Stimulated activated CD4-positive, alpha-beta T cell treated with anti-CD3 and anti-CD28 coated beads, Interleukin-4, amount 100 ng/mL, for 24 hours (primary cell): ENCODE results near the gene RAB3GAP2.
"Not testable (repeated sequence)": the region's sequence is repeated elsewhere in the genome, so short reads cannot be mapped to it uniquely, and the experiment has no call there.

Experiments used
- DNase-seq: peaks from one replicate; pipeline ENCODE4 v3.0.0-alpha.2; 2020

The RAB3GAP2 gene

GRCh38 chr1:220272047-220272840 lies at the start of gene RAB3GAP2:
Gene RAB3GAP2, minus strand, starts transcription at chr1:220272453. Its CDS starts 116 bp downstream, at chr1:220272337.
- DNase-seq: peak; percentile 97

GRCh38 chr1:220321758-220322157 lies 49.5 kb upstream of the RAB3GAP2 start:
- DNase-seq: no peak

- DNase-seq: no peak
Measured at GRCh38 chr1:220320709-220321108, 48.5 kb upstream of the RAB3GAP2 start.

- DNase-seq: no peak
Measured at GRCh38 chr1:220318673-220319072, 46.4 kb upstream of the RAB3GAP2 start.

- DNase-seq: no peak
Measured at GRCh38 chr1:220317161-220317560, 44.9 kb upstream of the RAB3GAP2 start.

GRCh38 chr1:220316305-220316704 lies 44.1 kb upstream of the RAB3GAP2 start:
- no peak for DNase-seq

- no peak for DNase-seq
Measured at GRCh38 chr1:220315070-220315839, 43.0 kb upstream of the RAB3GAP2 start.

- DNase-seq: no peak
Measured at GRCh38 chr1:220313576-220313975, 41.3 kb upstream of the RAB3GAP2 start.

GRCh38 chr1:220310147-220310546 lies 37.9 kb upstream of the RAB3GAP2 start:
- not testable (repeated sequence) for DNase-seq

GRCh38 chr1:220307607-220308006 lies 35.4 kb upstream of the RAB3GAP2 start:
- no peak for DNase-seq

GRCh38 chr1:220306339-220306738 lies 34.1 kb upstream of the RAB3GAP2 start:
- no peak for DNase-seq

GRCh38 chr1:220303871-220304270 lies 31.6 kb upstream of the RAB3GAP2 start:
- DNase-seq: no peak

- DNase-seq: no peak
Measured at GRCh38 chr1:220301630-220302029, 29.4 kb upstream of the RAB3GAP2 start.

GRCh38 chr1:220300442-220301121 lies 28.3 kb upstream of the RAB3GAP2 start:
- DNase-seq: no peak

GRCh38 chr1:220299337-220299736 lies 27.1 kb upstream of the RAB3GAP2 start:
- no peak for DNase-seq

- DNase-seq: no peak
Measured at GRCh38 chr1:220298470-220299205, 26.4 kb upstream of the RAB3GAP2 start.

GRCh38 chr1:220296981-220297380 lies 24.7 kb upstream of the RAB3GAP2 start:
- DNase-seq: no peak

GRCh38 chr1:220294846-220295301 lies 22.6 kb upstream of the RAB3GAP2 start:
- DNase-seq: no peak

GRCh38 chr1:220291580-220291979 lies 19.3 kb upstream of the RAB3GAP2 start:
- no peak for DNase-seq

- no peak for DNase-seq
Measured at GRCh38 chr1:220290140-220290761, 18.0 kb upstream of the RAB3GAP2 start.

- no peak for DNase-seq
Measured at GRCh38 chr1:220287129-220287528, 14.9 kb upstream of the RAB3GAP2 start.

GRCh38 chr1:220283625-220284024 lies 11.4 kb upstream of the RAB3GAP2 start:
- no peak for DNase-seq
